HEK293 (cell line): Measurements from ENCODE around the gene S100A12.

ENCODE experiments used
- CTCF ChIA-PET: fragments of 350-600 bp; formaldehyde crosslinking; extraction: SDS; loops from one replicate; lab custom pipeline; 2021; ENCODE audit warnings: antibody characterized with exemption; lab: Yijun Ruan, JAX
- POLR2A ChIA-PET: fragments of 300-600 bp; formaldehyde crosslinking; extraction: SDS; loops from one replicate; lab custom pipeline; 2020; ENCODE audit warnings: antibody characterized with exemption, inconsistent platforms; lab: Yijun Ruan, JAX
- H3K27ac ChIP-seq: fragments of 200-500 bp; sonication (Bioruptor generic); 2 replicates; pipeline ENCODE4 v1.5.1; 2014; ENCODE audit warnings: low read depth, low read length, control low read depth, inconsistent platforms; ENCODE audit errors: extremely low read depth
- H3K36me3 ChIP-seq, 2 experiments: fragments of 200-500 bp in 1 of 2; sonication (Bioruptor generic) in 1 of 2; 1 replicate in 1 of 2; 2 replicates in 1 of 2; pipeline ENCODE4 v1.5.1; 2014 to 2017; ENCODE audit warnings: inconsistent platforms in 2 of 2, low read length in 2 of 2; ENCODE audit not compliant: control insufficient read depth in 2 of 2, insufficient read depth in 1 of 2
- H3K4me1 ChIP-seq: fragments of 200-500 bp; sonication (Bioruptor generic); 2 replicates; pipeline ENCODE4 v1.5.1; 2014; ENCODE audit warnings: mild to moderate bottlenecking, low read length, inconsistent platforms; ENCODE audit not compliant: control insufficient read depth, insufficient read depth
- H3K4me3 ChIP-seq: 2 replicates; pipeline ENCODE4 v1.5.1; 2011; ENCODE audit warnings: low read depth, mild to moderate bottlenecking, control low read depth, low read length, moderate library complexity
- H3K9me3 ChIP-seq: fragments of 200-500 bp; sonication (Bioruptor generic); 2 replicates; pipeline ENCODE4 v1.5.1; 2014; ENCODE audit warnings: low read depth, low read length, inconsistent platforms; ENCODE audit not compliant: control insufficient read depth, insufficient read depth
- EGR2 ChIP-seq: fragments of 450-650 bp; formaldehyde crosslinking; IDR thresholded peaks from 2 replicates; pipeline ENCODE4 v1.5.1; 2016; ENCODE audit warnings: low read depth, missing biosample characterization, missing genetic modification characterization
- FEZF1 ChIP-seq: fragments of 450-650 bp; formaldehyde crosslinking; IDR thresholded peaks from 2 replicates; pipeline ENCODE4 v1.5.1; 2016; ENCODE audit warnings: missing biosample characterization, missing genetic modification characterization
- GLI4 ChIP-seq: fragments of 450-650 bp; formaldehyde crosslinking; IDR thresholded peaks from 2 replicates; pipeline ENCODE4 v1.5.1; 2016; ENCODE audit warnings: missing biosample characterization, missing genetic modification characterization
- IKZF3 ChIP-seq: fragments of 450-650 bp; IDR thresholded peaks from 2 replicates; pipeline ENCODE4 v1.5.0; 2018; ENCODE audit warnings: missing biosample characterization, mild to moderate bottlenecking, missing genetic modification characterization, moderate library complexity
- PRDM1 ChIP-seq: fragments of 450-650 bp; formaldehyde crosslinking; IDR thresholded peaks from 2 replicates; pipeline ENCODE4; 2016; ENCODE audit warnings: missing biosample characterization, missing genetic modification characterization
- SALL2 ChIP-seq: fragments of 450-650 bp; formaldehyde crosslinking; IDR thresholded peaks from 2 replicates; pipeline ENCODE4 v1.5.0; 2017; ENCODE audit warnings: missing biosample characterization, mild to moderate bottlenecking, missing genetic modification characterization, borderline replicate concordance
- ZBTB17 ChIP-seq: fragments of 450-650 bp; formaldehyde crosslinking; IDR thresholded peaks from 2 replicates; pipeline ENCODE4 v1.5.1; 2016; ENCODE audit warnings: missing biosample characterization, missing genetic modification characterization
- ZNF114 ChIP-seq: fragments of 450-650 bp; formaldehyde crosslinking; IDR thresholded peaks from 2 replicates; pipeline ENCODE4 v1.5.0; 2017; ENCODE audit warnings: missing biosample characterization, missing genetic modification characterization
- ZNF146 ChIP-seq: fragments of 450-650 bp; formaldehyde crosslinking; IDR thresholded peaks from 2 replicates; pipeline ENCODE4 v1.5.1; 2016; ENCODE audit warnings: missing biosample characterization, missing genetic modification characterization
- ZNF157 ChIP-seq: fragments of 450-650 bp; formaldehyde crosslinking; IDR thresholded peaks from 2 replicates; pipeline ENCODE4 v1.5.1; 2016; ENCODE audit warnings: missing biosample characterization, missing genetic modification characterization
- ZNF174 ChIP-seq: fragments of 450-650 bp; formaldehyde crosslinking; IDR thresholded peaks from 2 replicates; pipeline ENCODE4 v1.5.0; 2017; ENCODE audit warnings: missing biosample characterization, mild to moderate bottlenecking, missing genetic modification characterization
- ZNF248 ChIP-seq: fragments of 450-650 bp; formaldehyde crosslinking; IDR thresholded peaks from 2 replicates; pipeline ENCODE4 v1.5.1; 2017; ENCODE audit warnings: missing biosample characterization, missing genetic modification characterization
- ZNF394 ChIP-seq: fragments of 450-650 bp; formaldehyde crosslinking; IDR thresholded peaks from 2 replicates; pipeline ENCODE4 v1.5.1; 2016; ENCODE audit warnings: missing biosample characterization, missing genetic modification characterization, mild to moderate bottlenecking, moderate library complexity, borderline replicate concordance
- ZNF404 ChIP-seq: fragments of 450-650 bp; formaldehyde crosslinking; IDR thresholded peaks from 2 replicates; pipeline ENCODE4 v1.5.1; 2017; ENCODE audit warnings: missing biosample characterization, missing genetic modification characterization
- ZNF571 ChIP-seq: fragments of 450-650 bp; formaldehyde crosslinking; IDR thresholded peaks from 2 replicates; pipeline ENCODE4 v1.5.0; 2017; ENCODE audit warnings: missing biosample characterization, missing genetic modification characterization
- ZNF629 ChIP-seq: fragments of 450-650 bp; formaldehyde crosslinking; IDR thresholded peaks from 2 replicates; pipeline ENCODE4 v1.5.1; 2017; ENCODE audit warnings: missing biosample characterization, missing genetic modification characterization
- TF ChIP-seq, protein P1 (sequence below): fragments of 450-650 bp; formaldehyde crosslinking; IDR thresholded peaks from 2 replicates; pipeline ENCODE4 v1.5.1; 2016; ENCODE audit warnings: missing biosample characterization, missing genetic modification characterization, borderline replicate concordance
- TF ChIP-seq, protein P2 (sequence below): fragments of 450-650 bp; formaldehyde crosslinking; IDR thresholded peaks from 2 replicates; pipeline ENCODE4 v1.5.1; 2016; ENCODE audit warnings: missing biosample characterization, missing genetic modification characterization
- TF ChIP-seq, protein P3 (sequence below): fragments of 450-650 bp; formaldehyde crosslinking; IDR thresholded peaks from 2 replicates; pipeline ENCODE4 v1.5.1; 2017; ENCODE audit warnings: missing biosample characterization, missing genetic modification characterization

Gene S100A12

DNA sequence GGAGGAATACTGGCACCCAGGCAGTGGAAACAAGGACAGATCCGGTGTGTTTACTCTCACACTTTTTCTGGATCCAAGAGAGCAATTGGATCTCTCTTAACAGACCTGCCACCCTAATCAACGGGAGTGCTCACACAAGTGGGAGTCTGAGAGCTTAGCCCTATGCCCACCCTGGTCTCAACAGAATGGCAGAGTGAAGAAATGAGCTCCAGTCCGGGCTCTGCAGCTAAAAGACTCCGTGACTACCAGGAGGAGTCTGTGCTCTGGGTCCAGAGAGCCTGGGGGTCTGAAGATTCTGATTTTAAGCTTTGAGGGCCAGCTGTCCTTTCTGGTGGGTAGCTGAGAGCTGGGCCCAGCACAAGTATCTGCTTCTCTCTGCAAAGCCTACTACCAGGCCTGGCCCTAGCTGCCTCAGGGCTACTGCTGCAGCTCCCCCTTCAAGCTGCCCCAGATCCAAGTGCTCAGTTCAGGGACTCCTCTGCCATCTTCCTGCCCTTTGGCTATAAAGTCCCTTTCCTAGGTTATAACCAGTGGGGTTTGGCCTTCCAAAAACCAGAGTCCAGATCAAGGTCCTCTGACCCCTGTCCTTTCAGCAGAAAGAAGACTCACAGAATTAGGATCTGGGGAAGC is 13.8 kb downstream of the S100A12 start:
- Histone ChIP-seq H3K9me3 (no peaks in the 10 kb centered on the region), H3K4me1 (no peaks in the 10 kb centered on the region), H3K27ac (no peak overlapping the region), H3K4me3 (no peak overlapping the region), H3K36me3 (no peaks in the 10 kb centered on the region)
- TF ChIP-seq GLI4 (no peak), PRDM1 (tag by site-specific recombination) (no peak), ZNF571 (tag by site-specific recombination) (no peak), IKZF3 (no peak), FEZF1 (no peak), ZNF404 (tag by site-specific recombination) (no peak), ZNF248 (tag by site-specific recombination) (no peak), ZNF629 (no peak), ZNF114 (tag by site-specific recombination) (no peak), ZNF157 (no peak), ZNF146 (no peak), ZNF394 (tag by site-specific recombination) (no peak), EGR2 (no peak), SALL2 (tag by site-specific recombination) (no peak), ZNF174 (tag by site-specific recombination) (no peak), ZBTB17 (tag by site-specific recombination) (no peak)
- TF ChIP-seq, protein P1, sequence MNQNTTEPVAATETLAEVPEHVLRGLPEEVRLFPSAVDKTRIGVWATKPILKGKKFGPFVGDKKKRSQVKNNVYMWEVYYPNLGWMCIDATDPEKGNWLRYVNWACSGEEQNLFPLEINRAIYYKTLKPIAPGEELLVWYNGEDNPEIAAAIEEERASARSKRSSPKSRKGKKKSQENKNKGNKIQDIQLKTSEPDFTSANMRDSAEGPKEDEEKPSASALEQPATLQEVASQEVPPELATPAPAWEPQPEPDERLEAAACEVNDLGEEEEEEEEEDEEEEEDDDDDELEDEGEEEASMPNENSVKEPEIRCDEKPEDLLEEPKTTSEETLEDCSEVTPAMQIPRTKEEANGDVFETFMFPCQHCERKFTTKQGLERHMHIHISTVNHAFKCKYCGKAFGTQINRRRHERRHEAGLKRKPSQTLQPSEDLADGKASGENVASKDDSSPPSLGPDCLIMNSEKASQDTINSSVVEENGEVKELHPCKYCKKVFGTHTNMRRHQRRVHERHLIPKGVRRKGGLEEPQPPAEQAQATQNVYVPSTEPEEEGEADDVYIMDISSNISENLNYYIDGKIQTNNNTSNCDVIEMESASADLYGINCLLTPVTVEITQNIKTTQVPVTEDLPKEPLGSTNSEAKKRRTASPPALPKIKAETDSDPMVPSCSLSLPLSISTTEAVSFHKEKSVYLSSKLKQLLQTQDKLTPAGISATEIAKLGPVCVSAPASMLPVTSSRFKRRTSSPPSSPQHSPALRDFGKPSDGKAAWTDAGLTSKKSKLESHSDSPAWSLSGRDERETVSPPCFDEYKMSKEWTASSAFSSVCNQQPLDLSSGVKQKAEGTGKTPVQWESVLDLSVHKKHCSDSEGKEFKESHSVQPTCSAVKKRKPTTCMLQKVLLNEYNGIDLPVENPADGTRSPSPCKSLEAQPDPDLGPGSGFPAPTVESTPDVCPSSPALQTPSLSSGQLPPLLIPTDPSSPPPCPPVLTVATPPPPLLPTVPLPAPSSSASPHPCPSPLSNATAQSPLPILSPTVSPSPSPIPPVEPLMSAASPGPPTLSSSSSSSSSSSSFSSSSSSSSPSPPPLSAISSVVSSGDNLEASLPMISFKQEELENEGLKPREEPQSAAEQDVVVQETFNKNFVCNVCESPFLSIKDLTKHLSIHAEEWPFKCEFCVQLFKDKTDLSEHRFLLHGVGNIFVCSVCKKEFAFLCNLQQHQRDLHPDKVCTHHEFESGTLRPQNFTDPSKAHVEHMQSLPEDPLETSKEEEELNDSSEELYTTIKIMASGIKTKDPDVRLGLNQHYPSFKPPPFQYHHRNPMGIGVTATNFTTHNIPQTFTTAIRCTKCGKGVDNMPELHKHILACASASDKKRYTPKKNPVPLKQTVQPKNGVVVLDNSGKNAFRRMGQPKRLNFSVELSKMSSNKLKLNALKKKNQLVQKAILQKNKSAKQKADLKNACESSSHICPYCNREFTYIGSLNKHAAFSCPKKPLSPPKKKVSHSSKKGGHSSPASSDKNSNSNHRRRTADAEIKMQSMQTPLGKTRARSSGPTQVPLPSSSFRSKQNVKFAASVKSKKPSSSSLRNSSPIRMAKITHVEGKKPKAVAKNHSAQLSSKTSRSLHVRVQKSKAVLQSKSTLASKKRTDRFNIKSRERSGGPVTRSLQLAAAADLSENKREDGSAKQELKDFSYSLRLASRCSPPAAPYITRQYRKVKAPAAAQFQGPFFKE (tag by site-specific recombination), result no peak
- TF ChIP-seq, protein P2, sequence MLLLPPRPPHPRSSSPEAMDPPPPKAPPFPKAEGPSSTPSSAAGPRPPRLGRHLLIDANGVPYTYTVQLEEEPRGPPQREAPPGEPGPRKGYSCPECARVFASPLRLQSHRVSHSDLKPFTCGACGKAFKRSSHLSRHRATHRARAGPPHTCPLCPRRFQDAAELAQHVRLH (tag by site-specific recombination), result no peak
- TF ChIP-seq, protein P3, sequence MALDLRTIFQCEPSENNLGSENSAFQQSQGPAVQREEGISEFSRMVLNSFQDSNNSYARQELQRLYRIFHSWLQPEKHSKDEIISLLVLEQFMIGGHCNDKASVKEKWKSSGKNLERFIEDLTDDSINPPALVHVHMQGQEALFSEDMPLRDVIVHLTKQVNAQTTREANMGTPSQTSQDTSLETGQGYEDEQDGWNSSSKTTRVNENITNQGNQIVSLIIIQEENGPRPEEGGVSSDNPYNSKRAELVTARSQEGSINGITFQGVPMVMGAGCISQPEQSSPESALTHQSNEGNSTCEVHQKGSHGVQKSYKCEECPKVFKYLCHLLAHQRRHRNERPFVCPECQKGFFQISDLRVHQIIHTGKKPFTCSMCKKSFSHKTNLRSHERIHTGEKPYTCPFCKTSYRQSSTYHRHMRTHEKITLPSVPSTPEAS (tag by site-specific recombination), result no peak
- ChIA-PET POLR2A (no interaction called here), CTCF (interaction anchor here (0.6 to 4.6 kb wide), 3 partner anchors 9 to 87 kb away, joined by 3 to 23 read pairs (median 3); no protein-coding TSS in a partner anchor)
